ENCODE results near the gene BMPER.

BMPER gene

DNA sequence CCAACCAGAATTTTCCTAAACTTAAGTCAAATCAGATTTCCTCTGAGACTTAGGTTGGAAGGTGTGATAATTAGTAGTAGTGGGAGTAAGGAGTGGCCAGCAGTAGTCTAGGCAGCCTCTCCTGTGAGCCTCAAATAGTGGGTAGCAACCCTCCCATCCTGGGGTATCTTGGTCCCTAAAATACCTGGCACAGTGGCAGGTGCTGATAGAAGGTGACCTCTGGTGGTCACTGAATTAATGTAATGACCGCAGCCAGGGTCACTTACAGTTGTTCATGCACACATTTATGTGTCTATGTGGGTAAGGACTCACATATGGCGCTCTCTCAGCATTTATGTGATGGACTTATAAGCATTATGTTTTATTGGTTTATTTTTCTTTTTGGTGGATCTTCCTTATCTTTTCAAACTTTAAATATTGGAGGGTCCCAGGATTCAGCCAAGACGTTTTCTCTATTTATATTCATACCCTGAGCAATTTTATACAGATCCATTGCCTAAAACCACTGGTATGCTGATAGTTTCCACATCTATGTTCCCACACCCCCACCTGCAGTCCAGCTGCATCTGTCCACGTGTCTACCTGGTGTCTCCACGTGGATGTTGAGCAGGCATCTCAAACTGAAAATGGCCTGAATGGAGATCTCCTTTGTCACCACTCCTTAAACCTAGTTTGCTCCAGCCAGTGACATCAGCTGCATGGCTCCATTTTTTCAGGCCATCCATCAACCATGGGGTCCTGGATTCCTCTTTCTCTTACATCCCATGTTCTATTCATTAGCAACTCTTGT is 18.3 kb downstream of the BMPER start:
- H3K27me3 ChIP-seq (ENCODE audit: control insufficient read depth, insufficient read depth, low read length), result no peaks in the 10 kb centered on the region
- H3K4me1 ChIP-seq (ENCODE audit: control insufficient read depth, insufficient read depth, low read length), result no peaks in the 10 kb centered on the region

DNA sequence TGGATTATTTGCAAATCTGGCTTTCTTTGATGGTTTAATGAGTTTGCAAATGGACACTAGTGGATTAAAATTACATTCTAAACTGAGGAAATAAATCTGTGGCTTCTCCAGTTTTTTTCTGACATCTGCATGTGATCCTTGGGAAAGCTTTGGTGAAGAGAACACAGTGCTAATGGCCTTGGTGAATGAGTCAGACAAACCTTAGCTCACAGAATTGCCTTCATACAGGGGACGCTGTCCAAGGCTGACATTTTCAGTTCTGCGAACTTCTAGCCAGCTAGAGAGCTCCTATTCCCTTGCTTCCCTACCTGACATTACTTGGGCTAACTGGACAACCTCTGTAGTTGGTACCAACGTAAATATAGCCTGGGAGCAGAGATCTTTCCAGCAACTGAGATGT is 21.2 kb downstream of the BMPER start:
- no peaks in the 10 kb centered on the region for H3K4me1 ChIP-seq (ENCODE audit: control insufficient read depth, insufficient read depth, low read length)
- no peaks in the 10 kb centered on the region for H3K27me3 ChIP-seq (ENCODE audit: control insufficient read depth, insufficient read depth, low read length)
- no peak overlapping the region for H3K9ac ChIP-seq (ENCODE audit: low read depth, low read length)
- no peaks in the 10 kb centered on the region for H3K36me3 ChIP-seq (ENCODE audit: control insufficient read depth, insufficient read depth, low read length)
- H3K9me3 ChIP-seq (ENCODE audit: control insufficient read depth, insufficient read depth, low read length), result no peaks in the 10 kb centered on the region
- H3K4me3 ChIP-seq (ENCODE audit: low read depth, low read length), result no peak overlapping the region
- H3K27ac ChIP-seq (ENCODE audit: low read depth, low read length), result no peak overlapping the region

More for the DNA sequence above, 18.3 kb downstream of the BMPER start:
- no peak overlapping the region for H3K9ac ChIP-seq (ENCODE audit: low read depth, low read length)
- H3K36me3 ChIP-seq (ENCODE audit: control insufficient read depth, insufficient read depth, low read length), result no peaks in the 10 kb centered on the region
- no peaks in the 10 kb centered on the region for H3K9me3 ChIP-seq (ENCODE audit: control insufficient read depth, insufficient read depth, low read length)
- H3K27ac ChIP-seq (ENCODE audit: low read depth, low read length), result no peak overlapping the region
- H3K4me3 ChIP-seq (ENCODE audit: low read depth, low read length), result no peak overlapping the region

DNA sequence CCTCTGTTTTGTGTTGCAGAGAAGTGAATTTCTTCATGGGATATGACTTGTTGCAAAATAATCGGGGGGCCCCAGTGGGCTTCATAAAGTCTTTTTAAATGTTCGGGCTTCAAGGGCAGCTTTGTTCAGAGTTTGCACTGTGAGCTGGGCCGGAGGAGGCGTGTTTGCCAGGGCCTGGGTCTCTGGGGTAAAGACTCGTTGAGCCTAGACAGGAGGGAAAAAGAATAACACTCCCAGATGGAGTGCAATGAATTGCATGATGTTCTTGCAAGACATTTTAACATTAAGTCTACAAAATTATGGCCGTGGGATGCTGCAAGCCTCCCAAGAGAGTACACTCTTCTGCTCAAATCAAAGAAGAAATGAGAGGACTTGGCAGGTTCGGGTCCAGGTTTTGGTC is 23.6 kb downstream of the BMPER start:
- H3K9ac ChIP-seq (ENCODE audit: low read depth, low read length), result no peak overlapping the region; the same call in 1 of the 2 replicates
- no peak overlapping the region for H3K4me3 ChIP-seq (ENCODE audit: low read depth, low read length)
- peaks cover 9% of the 10 kb centered on the region; the same call in 1 of the 2 replicates for H3K4me1 ChIP-seq (ENCODE audit: control insufficient read depth, insufficient read depth, low read length)
- no peaks in the 10 kb centered on the region for H3K36me3 ChIP-seq (ENCODE audit: control insufficient read depth, insufficient read depth, low read length)
- no peaks in the 10 kb centered on the region for H3K9me3 ChIP-seq (ENCODE audit: control insufficient read depth, insufficient read depth, low read length)
- H3K27me3 ChIP-seq (ENCODE audit: control insufficient read depth, insufficient read depth, low read length), result no peaks in the 10 kb centered on the region
- H3K27ac ChIP-seq (ENCODE audit: low read depth, low read length), result no peak overlapping the region

DNA sequence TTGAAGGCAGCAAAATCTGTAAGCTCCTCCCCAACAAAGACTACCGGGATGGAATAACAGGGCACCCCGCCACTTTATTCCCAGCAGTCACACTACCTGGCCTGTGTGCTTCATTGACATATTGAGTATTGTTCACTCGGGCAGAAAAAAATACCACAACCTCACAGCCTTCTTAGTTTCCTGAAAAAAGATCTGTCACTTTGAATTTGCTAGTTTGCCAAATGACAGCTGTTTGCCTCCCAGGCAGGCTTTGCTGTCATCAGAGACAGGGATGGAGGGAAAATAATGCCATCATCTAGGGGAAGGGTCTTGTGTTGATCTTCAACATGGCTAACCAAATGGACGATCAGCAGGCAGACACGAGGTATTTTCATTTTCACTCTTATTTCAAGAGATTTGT is 26.9 kb downstream of the BMPER start:
- H3K9me3 ChIP-seq (ENCODE audit: control insufficient read depth, insufficient read depth, low read length), result no peaks in the 10 kb centered on the region
- no peak overlapping the region for H3K27ac ChIP-seq (ENCODE audit: low read depth, low read length)
- H3K4me1 ChIP-seq (ENCODE audit: control insufficient read depth, insufficient read depth, low read length), result peaks cover 9% of the 10 kb centered on the region; the same call in 1 of the 2 replicates
- H3K27me3 ChIP-seq (ENCODE audit: control insufficient read depth, insufficient read depth, low read length), result no peaks in the 10 kb centered on the region
- no peak overlapping the region for H3K9ac ChIP-seq (ENCODE audit: low read depth, low read length)
- H3K36me3 ChIP-seq (ENCODE audit: control insufficient read depth, insufficient read depth, low read length), result no peaks in the 10 kb centered on the region
- no peak overlapping the region for H3K4me3 ChIP-seq (ENCODE audit: low read depth, low read length)

DNA sequence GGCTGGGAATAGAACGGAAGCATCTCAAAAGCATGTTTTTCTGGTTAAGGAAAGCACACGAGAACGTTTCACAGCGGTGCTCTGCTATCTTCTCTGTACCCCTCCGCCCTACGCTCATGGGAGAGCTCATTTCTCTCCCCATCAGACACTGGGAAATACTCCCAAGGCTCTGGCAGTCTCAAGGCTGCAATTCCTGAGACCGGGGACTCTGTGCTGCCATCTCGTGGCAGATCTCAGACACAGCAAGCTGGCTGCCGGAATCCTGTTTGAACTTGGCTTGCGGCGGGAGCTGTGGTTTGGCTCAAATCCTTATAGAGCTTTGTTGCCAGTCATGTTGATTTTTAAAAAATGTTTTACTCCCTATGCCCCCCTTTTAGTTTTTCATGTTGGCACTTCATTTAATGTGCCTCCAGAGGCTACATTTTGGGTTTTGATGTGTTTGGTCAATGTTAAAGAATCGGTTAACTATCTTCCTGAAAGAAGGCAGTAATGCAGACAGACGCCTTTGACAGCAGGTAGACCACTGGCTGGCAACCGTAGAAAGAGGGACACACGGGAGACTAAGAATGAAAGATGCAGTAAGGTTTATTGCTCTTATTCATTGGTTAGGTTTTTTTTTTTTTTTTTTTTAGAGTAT is 27.6 kb downstream of the BMPER start:
- H3K27me3 ChIP-seq (ENCODE audit: control insufficient read depth, insufficient read depth, low read length), result no peaks in the 10 kb centered on the region
- no peak overlapping the region for H3K4me3 ChIP-seq (ENCODE audit: low read depth, low read length)
- H3K27ac ChIP-seq (ENCODE audit: low read depth, low read length), result no peak overlapping the region
- H3K36me3 ChIP-seq (ENCODE audit: control insufficient read depth, insufficient read depth, low read length), result no peaks in the 10 kb centered on the region
- no peak overlapping the region for H3K9ac ChIP-seq (ENCODE audit: low read depth, low read length)
- H3K4me1 ChIP-seq (ENCODE audit: control insufficient read depth, insufficient read depth, low read length), result peaks cover 9% of the 10 kb centered on the region; the same call in 1 of the 2 replicates
- H3K9me3 ChIP-seq (ENCODE audit: control insufficient read depth, insufficient read depth, low read length), result no peaks in the 10 kb centered on the region

DNA sequence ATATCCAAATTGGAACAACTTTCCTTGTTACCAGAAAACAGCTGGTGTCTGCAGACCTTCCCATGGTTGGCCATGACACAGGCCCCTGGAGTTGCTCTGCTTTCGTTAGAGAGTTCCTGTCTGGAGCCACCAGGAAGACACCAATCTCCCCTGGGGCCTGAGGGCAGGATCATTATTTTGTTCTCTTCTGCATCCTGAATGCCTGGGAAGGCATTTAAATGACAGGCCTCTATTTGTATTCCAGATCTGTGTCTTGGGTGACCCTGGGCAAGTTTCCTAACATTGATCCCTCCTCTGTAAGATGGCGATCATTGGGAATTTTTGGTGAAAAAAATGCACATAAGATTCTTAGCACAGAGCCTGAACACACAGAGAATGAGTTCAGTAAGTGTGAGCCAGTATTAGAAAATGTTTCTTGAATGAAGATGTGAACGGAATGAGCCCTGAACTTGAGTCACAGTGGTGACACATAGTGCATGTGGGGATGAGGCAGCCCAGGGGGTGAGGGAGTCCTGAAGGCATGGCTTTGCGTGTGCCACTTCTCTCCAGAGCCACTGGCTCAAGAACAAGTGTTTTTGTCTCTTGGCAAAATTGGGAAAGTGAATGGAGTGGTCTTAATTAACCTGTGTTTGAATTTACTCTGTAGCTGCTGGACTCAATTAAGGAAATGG is 28.4 kb downstream of the BMPER start:
- H3K36me3 ChIP-seq (ENCODE audit: control insufficient read depth, insufficient read depth, low read length), result no peaks in the 10 kb centered on the region
- H3K9ac ChIP-seq (ENCODE audit: low read depth, low read length), result no peak overlapping the region
- peaks cover 9% of the 10 kb centered on the region; the same call in 1 of the 2 replicates for H3K4me1 ChIP-seq (ENCODE audit: control insufficient read depth, insufficient read depth, low read length)
- H3K27ac ChIP-seq (ENCODE audit: low read depth, low read length), result no peak overlapping the region
- H3K4me3 ChIP-seq (ENCODE audit: low read depth, low read length), result no peak overlapping the region
- H3K27me3 ChIP-seq (ENCODE audit: control insufficient read depth, insufficient read depth, low read length), result no peaks in the 10 kb centered on the region
- H3K9me3 ChIP-seq (ENCODE audit: control insufficient read depth, insufficient read depth, low read length), result no peaks in the 10 kb centered on the region

DNA sequence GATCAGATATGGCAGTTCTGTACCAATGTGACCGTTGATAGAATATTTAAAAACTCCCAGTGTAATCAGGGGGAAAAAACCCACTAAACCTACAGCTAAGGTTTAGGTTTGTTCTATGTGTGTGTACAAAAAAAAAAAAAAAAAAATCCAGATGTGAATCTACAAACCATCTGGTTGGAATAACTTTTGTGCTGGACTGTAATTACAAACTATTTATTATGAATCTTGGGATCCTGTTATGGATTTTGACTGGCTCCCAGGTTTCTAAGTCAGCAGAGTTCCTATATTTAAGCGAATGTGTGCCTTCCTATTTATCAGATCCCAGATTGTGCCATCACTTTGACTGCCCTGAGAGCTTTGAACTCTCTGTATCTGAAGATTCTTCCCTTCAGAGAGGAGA is 29.1 kb downstream of the BMPER start:
- Histone ChIP-seq H3K9ac (ENCODE audit: low read depth, low read length) (no peak overlapping the region), H3K27me3 (ENCODE audit: control insufficient read depth, insufficient read depth, low read length) (no peaks in the 10 kb centered on the region), H3K4me3 (ENCODE audit: low read depth, low read length) (no peak overlapping the region), H3K4me1 (ENCODE audit: control insufficient read depth, insufficient read depth, low read length) (peaks cover 9% of the 10 kb centered on the region; the same call in 1 of the 2 replicates), H3K9me3 (ENCODE audit: control insufficient read depth, insufficient read depth, low read length) (no peaks in the 10 kb centered on the region), H3K36me3 (ENCODE audit: control insufficient read depth, insufficient read depth, low read length) (no peaks in the 10 kb centered on the region), H3K27ac (ENCODE audit: low read depth, low read length) (no peak overlapping the region)

DNA sequence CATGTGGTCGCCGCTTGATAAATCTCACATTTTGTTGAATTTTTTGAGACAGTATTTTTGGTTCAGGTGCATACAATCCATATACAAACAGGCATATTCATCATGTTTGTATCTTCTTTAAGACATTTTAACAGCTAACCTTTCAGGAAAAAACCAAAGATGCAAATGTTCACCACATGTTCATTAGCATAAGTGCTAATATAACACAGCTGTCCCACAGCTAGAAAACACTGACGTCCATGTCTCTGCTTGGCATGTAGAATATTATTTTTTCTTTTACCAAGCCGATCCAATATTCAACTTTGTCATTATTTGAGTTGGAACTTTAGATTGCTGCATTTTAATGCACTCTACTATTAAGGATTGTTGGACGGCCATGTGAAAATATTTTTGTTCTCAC is 31.2 kb downstream of the BMPER start:
- Histone ChIP-seq H3K4me3 (ENCODE audit: low read depth, low read length) (no peak overlapping the region), H3K4me1 (ENCODE audit: control insufficient read depth, insufficient read depth, low read length) (peaks cover 9% of the 10 kb centered on the region; the same call in 1 of the 2 replicates), H3K9me3 (ENCODE audit: control insufficient read depth, insufficient read depth, low read length) (no peaks in the 10 kb centered on the region), H3K9ac (ENCODE audit: low read depth, low read length) (no peak overlapping the region), H3K27me3 (ENCODE audit: control insufficient read depth, insufficient read depth, low read length) (no peaks in the 10 kb centered on the region), H3K27ac (ENCODE audit: low read depth, low read length) (no peak overlapping the region), H3K36me3 (ENCODE audit: control insufficient read depth, insufficient read depth, low read length) (no peaks in the 10 kb centered on the region)

DNA sequence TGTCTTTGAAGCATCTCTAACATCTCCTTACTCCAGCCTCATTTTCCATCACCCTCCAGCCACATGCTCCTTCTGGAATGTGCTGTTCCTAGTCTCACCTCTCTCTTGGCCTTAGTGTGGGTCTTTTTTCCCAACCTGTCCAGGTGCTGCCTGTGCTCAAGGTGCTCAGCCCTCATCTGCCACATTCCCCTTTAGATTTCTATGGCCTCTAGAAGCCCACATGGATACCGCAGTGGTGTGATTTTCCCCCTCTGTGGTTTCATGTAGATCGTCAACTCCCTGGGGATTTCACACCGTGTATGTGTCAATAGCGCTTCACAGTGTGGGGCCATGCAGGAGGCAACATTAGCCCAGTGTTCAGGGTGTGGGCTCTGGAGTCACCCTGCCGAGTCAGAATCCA is 32.5 kb downstream of the BMPER start:
- Histone ChIP-seq H3K4me1 (ENCODE audit: control insufficient read depth, insufficient read depth, low read length) (peaks cover 9% of the 10 kb centered on the region; the same call in 1 of the 2 replicates), H3K27me3 (ENCODE audit: control insufficient read depth, insufficient read depth, low read length) (no peaks in the 10 kb centered on the region), H3K4me3 (ENCODE audit: low read depth, low read length) (no peak overlapping the region)

DNA sequence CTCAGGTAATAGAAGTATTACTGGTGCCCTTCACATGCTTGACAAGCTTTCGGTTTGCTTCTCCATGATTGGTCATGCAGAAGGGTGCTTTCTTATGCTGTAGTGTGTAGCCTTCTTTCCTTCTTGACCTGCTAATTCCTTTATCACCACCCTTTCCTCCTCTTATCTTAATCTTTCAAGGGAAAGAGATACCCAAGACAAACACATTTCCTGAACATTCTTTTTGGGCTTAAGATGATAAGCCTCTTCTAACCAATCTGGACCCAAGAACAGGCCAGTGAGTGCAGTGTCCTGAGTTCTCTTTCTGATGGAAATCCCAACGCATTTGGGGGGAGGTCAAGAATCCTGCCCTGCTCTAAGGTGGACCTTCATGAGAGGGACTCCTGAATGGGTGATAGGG is 33.8 kb downstream of the BMPER start:
- no peak overlapping the region for H3K27ac ChIP-seq (ENCODE audit: low read depth, low read length)
- no peaks in the 10 kb centered on the region for H3K36me3 ChIP-seq (ENCODE audit: control insufficient read depth, insufficient read depth, low read length)
- no peaks in the 10 kb centered on the region for H3K27me3 ChIP-seq (ENCODE audit: control insufficient read depth, insufficient read depth, low read length)
- no peak overlapping the region for H3K4me3 ChIP-seq (ENCODE audit: low read depth, low read length)
- no peaks in the 10 kb centered on the region for H3K4me1 ChIP-seq (ENCODE audit: control insufficient read depth, insufficient read depth, low read length)
- no peaks in the 10 kb centered on the region for H3K9me3 ChIP-seq (ENCODE audit: control insufficient read depth, insufficient read depth, low read length)
- no peak overlapping the region for H3K9ac ChIP-seq (ENCODE audit: low read depth, low read length)

More for the DNA sequence above, 32.5 kb downstream of the BMPER start:
- no peak overlapping the region for H3K9ac ChIP-seq (ENCODE audit: low read depth, low read length)
- no peaks in the 10 kb centered on the region for H3K9me3 ChIP-seq (ENCODE audit: control insufficient read depth, insufficient read depth, low read length)
- H3K27ac ChIP-seq (ENCODE audit: low read depth, low read length), result no peak overlapping the region
- no peaks in the 10 kb centered on the region for H3K36me3 ChIP-seq (ENCODE audit: control insufficient read depth, insufficient read depth, low read length)

DNA sequence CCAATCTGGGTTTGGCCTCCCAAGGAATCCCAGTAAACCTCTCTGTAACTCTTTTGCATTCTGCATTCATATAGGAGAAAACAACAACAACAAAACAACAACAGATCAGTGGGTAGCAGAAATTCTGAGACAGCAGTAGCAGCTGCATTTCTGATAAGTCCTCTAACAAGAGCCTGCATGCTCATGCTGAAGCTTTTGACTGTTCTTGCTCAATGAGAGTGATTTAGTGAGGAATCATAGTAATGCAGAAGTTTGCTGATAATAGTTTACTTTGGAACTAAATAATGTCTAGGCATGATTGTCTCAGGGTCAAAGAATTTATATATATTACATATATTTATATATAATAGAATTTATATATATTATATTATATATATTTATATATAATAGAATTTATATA is 35.2 kb downstream of the BMPER start:
- no peaks in the 10 kb centered on the region for H3K36me3 ChIP-seq (ENCODE audit: control insufficient read depth, insufficient read depth, low read length)
- no peak overlapping the region for H3K27ac ChIP-seq (ENCODE audit: low read depth, low read length)
- no peaks in the 10 kb centered on the region for H3K27me3 ChIP-seq (ENCODE audit: control insufficient read depth, insufficient read depth, low read length)
- no peak overlapping the region for H3K9ac ChIP-seq (ENCODE audit: low read depth, low read length)
- H3K9me3 ChIP-seq (ENCODE audit: control insufficient read depth, insufficient read depth, low read length), result no peaks in the 10 kb centered on the region
- no peak overlapping the region for H3K4me3 ChIP-seq (ENCODE audit: low read depth, low read length)
- no peaks in the 10 kb centered on the region for H3K4me1 ChIP-seq (ENCODE audit: control insufficient read depth, insufficient read depth, low read length)

Measured in HUES48 (cell line).